Osteoblast (primary cell): ENCODE results near the gene C1orf50. TPM values are rescaled to one million over a fixed set of nuclear protein-coding genes. Genes with fewer than 3 reads are reported as not detected.
"Not testable (repeated sequence)": the region's sequence is repeated elsewhere in the genome, so short reads cannot be mapped to it uniquely, and the experiment has no call there.

Experiments
- DNase-seq: peaks from one replicate; pipeline ENCODE4 v3.0.0; 2011; ENCODE audit warnings: low spot score, mixed read lengths; ENCODE audit not compliant: insufficient read length; ENCODE audit errors: missing footprints
- H2AFZ ChIP-seq: 2 replicates; pipeline ENCODE4 v1.6.0; 2011; ENCODE audit warnings: mild to moderate bottlenecking, low read length
- H3K27ac ChIP-seq: 2 replicates; pipeline ENCODE4 v1.5.1; 2011; ENCODE audit warnings: mild to moderate bottlenecking, low read depth, low read length, moderate library complexity
- H3K27me3 ChIP-seq: 2 replicates; pipeline ENCODE4 v1.6.0; 2012; ENCODE audit warnings: mild to moderate bottlenecking, control low read depth, inconsistent platforms, low read length, moderate library complexity; ENCODE audit not compliant: insufficient read depth
- H3K36me3 ChIP-seq: 2 replicates; pipeline ENCODE4 v1.5.1; 2011; ENCODE audit warnings: mild to moderate bottlenecking, low read length, control low read depth, moderate library complexity; ENCODE audit not compliant: insufficient read depth
- H3K4me1 ChIP-seq: 2 replicates; pipeline ENCODE4 v1.5.1; 2011; ENCODE audit warnings: mild to moderate bottlenecking, low read length, control low read depth, moderate library complexity; ENCODE audit not compliant: insufficient read depth
- H3K4me2 ChIP-seq: 2 replicates; pipeline ENCODE4 v1.6.0; 2011; ENCODE audit warnings: mild to moderate bottlenecking, low read length; ENCODE audit not compliant: insufficient read depth
- H3K4me3 ChIP-seq: fragments of 200-600 bp; sonication (generic); 3 replicates; pipeline ENCODE4 v1.5.1; 2012; ENCODE audit warnings: mild to moderate bottlenecking, low read length, inconsistent platforms; ENCODE audit not compliant: insufficient read depth
- H3K79me2 ChIP-seq: 2 replicates; pipeline ENCODE4 v1.6.0; 2012; ENCODE audit warnings: mild to moderate bottlenecking, low read length, control low read depth, inconsistent platforms; ENCODE audit not compliant: insufficient read depth
- H3K9me3 ChIP-seq: 2 replicates; pipeline ENCODE4 v1.5.1; 2011; ENCODE audit warnings: low read depth, low read length, control low read depth
- H4K20me1 ChIP-seq: 2 replicates; pipeline ENCODE4 v1.6.0; 2012; ENCODE audit warnings: mild to moderate bottlenecking, low read length, control low read depth; ENCODE audit not compliant: insufficient read depth
- CTCF ChIP-seq: IDR thresholded peaks from 2 replicates; pipeline ENCODE4 v1.5.1; 2011; ENCODE audit warnings: mild to moderate bottlenecking, low read depth, low read length, moderate library complexity; ENCODE audit errors: extremely low read depth
- total RNA-seq: library from RNA; depleted of rRNA; stranded (reverse); fragments of >200 nt; gene quantifications from 2 replicates; pipeline ENCODE4 v1.2.3, GENCODE V29; 2012

Gene C1orf50
- total RNA-seq, 1 donor, result 4.7 TPM

GRCh38 chr1:42723511-42723910 lies 43.5 kb upstream of the C1orf50 start:
- TF ChIP-seq CTCF, result no peak
- no peak overlapping the region for H3K4me3 ChIP-seq
- no peak overlapping the region for H3K27ac ChIP-seq
- no peaks in the 10 kb centered on the region for H3K36me3 ChIP-seq
- no peaks in the 10 kb centered on the region for H4K20me1 ChIP-seq
- H3K27me3 ChIP-seq, result no peaks in the 10 kb centered on the region
- no peak overlapping the region for H3K4me2 ChIP-seq
- no peaks in the 10 kb centered on the region for H3K4me1 ChIP-seq
- no peaks in the 10 kb centered on the region for H3K9me3 ChIP-seq
- no peak overlapping the region for H2AFZ ChIP-seq
- H3K79me2 ChIP-seq, result no peaks in the 10 kb centered on the region
- no peak for DNase-seq

GRCh38 chr1:42725820-42726219 lies 41.2 kb upstream of the C1orf50 start:
- not testable (repeated sequence) for H3K9me3 ChIP-seq, H3K4me2 ChIP-seq, H2AFZ ChIP-seq, H3K27me3 ChIP-seq, H3K4me1 ChIP-seq, H4K20me1 ChIP-seq, H3K27ac ChIP-seq, H3K4me3 ChIP-seq, H3K79me2 ChIP-seq, DNase-seq, H3K36me3 ChIP-seq

- no peak for DNase-seq
- H3K4me3 ChIP-seq, result no peak overlapping the region
- H3K27ac ChIP-seq, result no peak overlapping the region
- H4K20me1 ChIP-seq, result no peaks in the 10 kb centered on the region
- no peak overlapping the region for H2AFZ ChIP-seq
- no peaks in the 10 kb centered on the region for H3K27me3 ChIP-seq
- no peaks in the 10 kb centered on the region for H3K36me3 ChIP-seq
- H3K9me3 ChIP-seq, result no peaks in the 10 kb centered on the region
- H3K4me2 ChIP-seq, result no peak overlapping the region
- H3K79me2 ChIP-seq, result no peaks in the 10 kb centered on the region
- no peaks in the 10 kb centered on the region for H3K4me1 ChIP-seq
- TF ChIP-seq CTCF, result no peak
Measured at GRCh38 chr1:42730002-42730401, 37.0 kb upstream of the C1orf50 start.

- no peaks in the 10 kb centered on the region for H3K27me3 ChIP-seq
- H3K4me1 ChIP-seq, result no peaks in the 10 kb centered on the region
- no peak for DNase-seq
- H3K4me3 ChIP-seq, result no peak overlapping the region
- H2AFZ ChIP-seq, result no peak overlapping the region
- H3K27ac ChIP-seq, result no peak overlapping the region
- TF ChIP-seq CTCF, result no peak
- no peaks in the 10 kb centered on the region for H4K20me1 ChIP-seq
- no peaks in the 10 kb centered on the region for H3K79me2 ChIP-seq
- no peaks in the 10 kb centered on the region for H3K36me3 ChIP-seq
- H3K9me3 ChIP-seq, result no peaks in the 10 kb centered on the region
- no peak overlapping the region for H3K4me2 ChIP-seq
Measured at GRCh38 chr1:42730988-42731387, 36.1 kb upstream of the C1orf50 start.
